ENCODE measurements around the gene ARHGEF6. TPM values are rescaled to one million over a fixed set of nuclear protein-coding genes. Genes with fewer than 3 reads are reported as not detected.

ARHGEF6 gene
- total and polyA plus RNA-seq, 2 experiments from 2014 or later, result 2.5 to 6.0 TPM

DNA sequence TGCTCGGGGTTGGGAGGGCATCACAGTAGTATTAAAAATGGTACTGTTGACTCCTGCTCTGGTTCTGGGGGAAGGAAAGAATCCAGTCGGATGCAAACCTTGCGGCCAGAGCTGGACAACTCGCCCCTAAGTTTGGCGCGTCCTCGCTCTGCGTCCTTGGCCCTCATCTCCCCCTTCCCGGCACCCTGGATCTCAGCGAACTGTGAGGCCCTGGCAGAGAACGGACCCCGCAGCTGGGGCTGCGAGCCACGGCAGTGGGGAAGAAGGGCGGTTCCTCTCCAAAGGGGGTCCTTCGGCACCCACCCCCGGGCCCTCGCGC is 14.0 kb downstream of the ARHGEF6 start:
- peak overlapping the region; percentile 74 for H3K4me3 Mint-ChIP-seq
- H3K4me2 ChIP-seq, result peak overlapping the region; percentile 88
- peaks cover 19% of the 10 kb centered on the region for H3K27me3 ChIP-seq (ENCODE audit: insufficient read depth)
- H3K79me2 ChIP-seq (replicated peaks; ENCODE audit: insufficient read depth), result no peaks in the 10 kb centered on the region
- peaks cover 2% of the 10 kb centered on the region for H3K27me3 Mint-ChIP-seq (ENCODE audit: insufficient read depth, low read depth, poor library complexity)
- peaks cover 13% of the 10 kb centered on the region; the same call in 1 of the 2 replicates for H3K4me1 ChIP-seq (ENCODE audit: insufficient read depth)
- peaks cover 13% of the 10 kb centered on the region; the same call in 2 of the 3 replicates for H3K4me1 Mint-ChIP-seq
- TF ChIP-seq STAT1 (IDR thresholded peaks at IDR 0.05; ENCODE audit: unreplicated experiment), result no peak
- no peak for TF ChIP-seq ZNF331 (CRISPR knock-in tag; IDR thresholded peaks at IDR 0.05; ENCODE audit: low read depth)
- no peak for TF ChIP-seq EZH2 (IDR thresholded peaks at IDR 0.05; ENCODE audit: low read depth, unreplicated experiment)
- TF ChIP-seq, protein P1, sequence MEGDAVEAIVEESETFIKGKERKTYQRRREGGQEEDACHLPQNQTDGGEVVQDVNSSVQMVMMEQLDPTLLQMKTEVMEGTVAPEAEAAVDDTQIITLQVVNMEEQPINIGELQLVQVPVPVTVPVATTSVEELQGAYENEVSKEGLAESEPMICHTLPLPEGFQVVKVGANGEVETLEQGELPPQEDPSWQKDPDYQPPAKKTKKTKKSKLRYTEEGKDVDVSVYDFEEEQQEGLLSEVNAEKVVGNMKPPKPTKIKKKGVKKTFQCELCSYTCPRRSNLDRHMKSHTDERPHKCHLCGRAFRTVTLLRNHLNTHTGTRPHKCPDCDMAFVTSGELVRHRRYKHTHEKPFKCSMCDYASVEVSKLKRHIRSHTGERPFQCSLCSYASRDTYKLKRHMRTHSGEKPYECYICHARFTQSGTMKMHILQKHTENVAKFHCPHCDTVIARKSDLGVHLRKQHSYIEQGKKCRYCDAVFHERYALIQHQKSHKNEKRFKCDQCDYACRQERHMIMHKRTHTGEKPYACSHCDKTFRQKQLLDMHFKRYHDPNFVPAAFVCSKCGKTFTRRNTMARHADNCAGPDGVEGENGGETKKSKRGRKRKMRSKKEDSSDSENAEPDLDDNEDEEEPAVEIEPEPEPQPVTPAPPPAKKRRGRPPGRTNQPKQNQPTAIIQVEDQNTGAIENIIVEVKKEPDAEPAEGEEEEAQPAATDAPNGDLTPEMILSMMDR (conservative IDR thresholded peaks at IDR 0.05; ENCODE audit: low read depth in 2 of 2), result no peak
- no peak for TF ChIP-seq NANOG (IDR thresholded peaks at IDR 0.05; ENCODE audit: borderline replicate concordance)
- TF ChIP-seq, protein P2, sequence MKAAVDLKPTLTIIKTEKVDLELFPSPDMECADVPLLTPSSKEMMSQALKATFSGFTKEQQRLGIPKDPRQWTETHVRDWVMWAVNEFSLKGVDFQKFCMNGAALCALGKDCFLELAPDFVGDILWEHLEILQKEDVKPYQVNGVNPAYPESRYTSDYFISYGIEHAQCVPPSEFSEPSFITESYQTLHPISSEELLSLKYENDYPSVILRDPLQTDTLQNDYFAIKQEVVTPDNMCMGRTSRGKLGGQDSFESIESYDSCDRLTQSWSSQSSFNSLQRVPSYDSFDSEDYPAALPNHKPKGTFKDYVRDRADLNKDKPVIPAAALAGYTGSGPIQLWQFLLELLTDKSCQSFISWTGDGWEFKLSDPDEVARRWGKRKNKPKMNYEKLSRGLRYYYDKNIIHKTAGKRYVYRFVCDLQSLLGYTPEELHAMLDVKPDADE (IDR thresholded peaks at IDR 0.05), result no peak
- TF ChIP-seq JUNB (IDR thresholded peaks at IDR 0.05; ENCODE audit: unreplicated experiment), result no peak
- TF ChIP-seq, protein P3, sequence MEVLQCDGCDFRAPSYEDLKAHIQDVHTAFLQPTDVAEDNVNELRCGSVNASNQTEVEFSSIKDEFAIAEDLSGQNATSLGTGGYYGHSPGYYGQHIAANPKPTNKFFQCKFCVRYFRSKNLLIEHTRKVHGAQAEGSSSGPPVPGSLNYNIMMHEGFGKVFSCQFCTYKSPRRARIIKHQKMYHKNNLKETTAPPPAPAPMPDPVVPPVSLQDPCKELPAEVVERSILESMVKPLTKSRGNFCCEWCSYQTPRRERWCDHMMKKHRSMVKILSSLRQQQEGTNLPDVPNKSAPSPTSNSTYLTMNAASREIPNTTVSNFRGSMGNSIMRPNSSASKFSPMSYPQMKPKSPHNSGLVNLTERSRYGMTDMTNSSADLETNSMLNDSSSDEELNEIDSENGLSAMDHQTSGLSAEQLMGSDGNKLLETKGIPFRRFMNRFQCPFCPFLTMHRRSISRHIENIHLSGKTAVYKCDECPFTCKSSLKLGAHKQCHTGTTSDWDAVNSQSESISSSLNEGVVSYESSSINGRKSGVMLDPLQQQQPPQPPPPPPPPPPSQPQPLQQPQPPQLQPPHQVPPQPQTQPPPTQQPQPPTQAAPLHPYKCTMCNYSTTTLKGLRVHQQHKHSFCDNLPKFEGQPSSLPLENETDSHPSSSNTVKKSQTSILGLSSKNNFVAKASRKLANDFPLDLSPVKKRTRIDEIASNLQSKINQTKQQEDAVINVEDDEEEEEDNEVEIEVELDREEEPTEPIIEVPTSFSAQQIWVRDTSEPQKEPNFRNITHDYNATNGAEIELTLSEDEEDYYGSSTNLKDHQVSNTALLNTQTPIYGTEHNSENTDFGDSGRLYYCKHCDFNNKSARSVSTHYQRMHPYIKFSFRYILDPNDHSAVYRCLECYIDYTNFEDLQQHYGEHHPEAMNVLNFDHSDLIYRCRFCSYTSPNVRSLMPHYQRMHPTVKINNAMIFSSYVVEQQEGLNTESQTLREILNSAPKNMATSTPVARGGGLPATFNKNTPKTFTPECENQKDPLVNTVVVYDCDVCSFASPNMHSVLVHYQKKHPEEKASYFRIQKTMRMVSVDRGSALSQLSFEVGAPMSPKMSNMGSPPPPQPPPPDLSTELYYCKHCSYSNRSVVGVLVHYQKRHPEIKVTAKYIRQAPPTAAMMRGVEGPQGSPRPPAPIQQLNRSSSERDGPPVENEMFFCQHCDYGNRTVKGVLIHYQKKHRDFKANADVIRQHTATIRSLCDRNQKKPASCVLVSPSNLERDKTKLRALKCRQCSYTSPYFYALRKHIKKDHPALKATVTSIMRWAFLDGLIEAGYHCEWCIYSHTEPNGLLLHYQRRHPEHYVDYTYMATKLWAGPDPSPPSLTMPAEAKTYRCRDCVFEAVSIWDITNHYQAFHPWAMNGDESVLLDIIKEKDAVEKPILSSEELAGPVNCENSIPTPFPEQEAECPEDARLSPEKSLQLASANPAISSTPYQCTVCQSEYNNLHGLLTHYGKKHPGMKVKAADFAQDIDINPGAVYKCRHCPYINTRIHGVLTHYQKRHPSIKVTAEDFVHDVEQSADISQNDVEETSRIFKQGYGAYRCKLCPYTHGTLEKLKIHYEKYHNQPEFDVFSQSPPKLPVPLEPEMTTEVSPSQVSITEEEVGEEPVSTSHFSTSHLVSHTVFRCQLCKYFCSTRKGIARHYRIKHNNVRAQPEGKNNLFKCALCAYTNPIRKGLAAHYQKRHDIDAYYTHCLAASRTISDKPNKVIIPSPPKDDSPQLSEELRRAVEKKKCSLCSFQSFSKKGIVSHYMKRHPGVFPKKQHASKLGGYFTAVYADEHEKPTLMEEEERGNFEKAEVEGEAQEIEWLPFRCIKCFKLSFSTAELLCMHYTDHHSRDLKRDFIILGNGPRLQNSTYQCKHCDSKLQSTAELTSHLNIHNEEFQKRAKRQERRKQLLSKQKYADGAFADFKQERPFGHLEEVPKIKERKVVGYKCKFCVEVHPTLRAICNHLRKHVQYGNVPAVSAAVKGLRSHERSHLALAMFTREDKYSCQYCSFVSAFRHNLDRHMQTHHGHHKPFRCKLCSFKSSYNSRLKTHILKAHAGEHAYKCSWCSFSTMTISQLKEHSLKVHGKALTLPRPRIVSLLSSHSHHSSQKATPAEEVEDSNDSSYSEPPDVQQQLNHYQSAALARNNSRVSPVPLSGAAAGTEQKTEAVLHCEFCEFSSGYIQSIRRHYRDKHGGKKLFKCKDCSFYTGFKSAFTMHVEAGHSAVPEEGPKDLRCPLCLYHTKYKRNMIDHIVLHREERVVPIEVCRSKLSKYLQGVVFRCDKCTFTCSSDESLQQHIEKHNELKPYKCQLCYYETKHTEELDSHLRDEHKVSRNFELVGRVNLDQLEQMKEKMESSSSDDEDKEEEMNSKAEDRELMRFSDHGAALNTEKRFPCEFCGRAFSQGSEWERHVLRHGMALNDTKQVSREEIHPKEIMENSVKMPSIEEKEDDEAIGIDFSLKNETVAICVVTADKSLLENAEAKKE (CRISPR knock-in tag; IDR thresholded peaks at IDR 0.05), result no peak
- TF ChIP-seq, protein P4, sequence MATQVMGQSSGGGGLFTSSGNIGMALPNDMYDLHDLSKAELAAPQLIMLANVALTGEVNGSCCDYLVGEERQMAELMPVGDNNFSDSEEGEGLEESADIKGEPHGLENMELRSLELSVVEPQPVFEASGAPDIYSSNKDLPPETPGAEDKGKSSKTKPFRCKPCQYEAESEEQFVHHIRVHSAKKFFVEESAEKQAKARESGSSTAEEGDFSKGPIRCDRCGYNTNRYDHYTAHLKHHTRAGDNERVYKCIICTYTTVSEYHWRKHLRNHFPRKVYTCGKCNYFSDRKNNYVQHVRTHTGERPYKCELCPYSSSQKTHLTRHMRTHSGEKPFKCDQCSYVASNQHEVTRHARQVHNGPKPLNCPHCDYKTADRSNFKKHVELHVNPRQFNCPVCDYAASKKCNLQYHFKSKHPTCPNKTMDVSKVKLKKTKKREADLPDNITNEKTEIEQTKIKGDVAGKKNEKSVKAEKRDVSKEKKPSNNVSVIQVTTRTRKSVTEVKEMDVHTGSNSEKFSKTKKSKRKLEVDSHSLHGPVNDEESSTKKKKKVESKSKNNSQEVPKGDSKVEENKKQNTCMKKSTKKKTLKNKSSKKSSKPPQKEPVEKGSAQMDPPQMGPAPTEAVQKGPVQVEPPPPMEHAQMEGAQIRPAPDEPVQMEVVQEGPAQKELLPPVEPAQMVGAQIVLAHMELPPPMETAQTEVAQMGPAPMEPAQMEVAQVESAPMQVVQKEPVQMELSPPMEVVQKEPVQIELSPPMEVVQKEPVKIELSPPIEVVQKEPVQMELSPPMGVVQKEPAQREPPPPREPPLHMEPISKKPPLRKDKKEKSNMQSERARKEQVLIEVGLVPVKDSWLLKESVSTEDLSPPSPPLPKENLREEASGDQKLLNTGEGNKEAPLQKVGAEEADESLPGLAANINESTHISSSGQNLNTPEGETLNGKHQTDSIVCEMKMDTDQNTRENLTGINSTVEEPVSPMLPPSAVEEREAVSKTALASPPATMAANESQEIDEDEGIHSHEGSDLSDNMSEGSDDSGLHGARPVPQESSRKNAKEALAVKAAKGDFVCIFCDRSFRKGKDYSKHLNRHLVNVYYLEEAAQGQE (IDR thresholded peaks at IDR 0.05; ENCODE audit: unreplicated experiment), result no peak
- H3K9me2 ChIP-seq (ENCODE audit: insufficient read depth), result no peaks in the 10 kb centered on the region
- no peak overlapping the region for H3K27ac Mint-ChIP-seq
- no peak overlapping the region for H3K27ac ChIP-seq (ENCODE audit: low read depth)
- H3K36me3 Mint-ChIP-seq (ENCODE audit: low read depth), result peaks cover 2% of the 10 kb centered on the region; the same call in 2 of the 3 replicates
- H3K4me3 ChIP-seq, result peak overlapping the region; percentile 69
- no peaks in the 10 kb centered on the region for H4K20me1 ChIP-seq (replicated peaks; ENCODE audit: insufficient read depth)
- no peaks in the 10 kb centered on the region for H3K36me3 ChIP-seq (ENCODE audit: insufficient read depth)
- no peaks in the 10 kb centered on the region for H3K9me3 Mint-ChIP-seq
- no peaks in the 10 kb centered on the region; the same call in 1 of the 2 replicates for H3F3A ChIP-seq (replicated peaks; ENCODE audit: low read depth)
- ATAC-seq (peak; percentile 25), DNase-seq (ENCODE audit: low spot score) (peak; percentile 14)
- H2AFZ ChIP-seq, result peak overlapping the region; percentile 83

Measured in GM23338 (cell line).